ENCODE data around the gene PPFIA4.

DNA sequence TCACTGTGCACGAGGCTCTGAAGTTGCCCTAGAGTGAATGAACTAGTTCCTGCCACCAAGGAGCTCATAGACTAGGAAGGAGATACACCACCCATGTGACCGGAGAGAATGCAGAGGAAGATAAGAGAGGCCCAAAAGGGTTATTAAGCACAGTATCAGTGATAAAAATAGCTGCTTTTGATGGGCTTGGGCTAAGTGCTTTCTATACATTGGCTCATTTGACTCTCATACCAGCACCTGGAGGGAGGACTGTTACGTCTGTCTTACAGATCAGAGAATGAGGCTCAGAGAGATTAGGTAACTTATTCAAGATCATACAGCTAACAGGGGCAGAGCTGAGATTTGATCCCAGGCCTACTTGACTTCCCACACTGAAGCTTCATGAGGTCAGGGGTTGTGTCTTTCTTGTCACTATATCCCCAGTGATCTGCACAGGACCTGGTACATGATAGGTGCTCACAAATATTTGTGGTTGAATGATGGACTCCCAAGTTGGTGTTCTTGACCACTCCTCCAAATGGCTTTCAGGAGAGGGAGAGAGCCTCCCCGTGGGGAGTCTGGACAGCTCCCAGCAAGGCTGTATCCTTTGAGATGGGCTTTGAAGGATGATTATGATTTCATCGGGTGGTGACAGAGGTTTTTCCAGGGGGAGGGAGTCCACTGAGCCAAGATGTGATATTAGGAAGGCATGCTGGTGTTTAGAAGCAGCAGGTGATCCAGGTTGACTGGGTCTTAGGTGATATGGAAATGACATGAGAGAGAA is 14.4 kb downstream of the PPFIA4 start:
- TF ChIP-seq, protein P1, sequence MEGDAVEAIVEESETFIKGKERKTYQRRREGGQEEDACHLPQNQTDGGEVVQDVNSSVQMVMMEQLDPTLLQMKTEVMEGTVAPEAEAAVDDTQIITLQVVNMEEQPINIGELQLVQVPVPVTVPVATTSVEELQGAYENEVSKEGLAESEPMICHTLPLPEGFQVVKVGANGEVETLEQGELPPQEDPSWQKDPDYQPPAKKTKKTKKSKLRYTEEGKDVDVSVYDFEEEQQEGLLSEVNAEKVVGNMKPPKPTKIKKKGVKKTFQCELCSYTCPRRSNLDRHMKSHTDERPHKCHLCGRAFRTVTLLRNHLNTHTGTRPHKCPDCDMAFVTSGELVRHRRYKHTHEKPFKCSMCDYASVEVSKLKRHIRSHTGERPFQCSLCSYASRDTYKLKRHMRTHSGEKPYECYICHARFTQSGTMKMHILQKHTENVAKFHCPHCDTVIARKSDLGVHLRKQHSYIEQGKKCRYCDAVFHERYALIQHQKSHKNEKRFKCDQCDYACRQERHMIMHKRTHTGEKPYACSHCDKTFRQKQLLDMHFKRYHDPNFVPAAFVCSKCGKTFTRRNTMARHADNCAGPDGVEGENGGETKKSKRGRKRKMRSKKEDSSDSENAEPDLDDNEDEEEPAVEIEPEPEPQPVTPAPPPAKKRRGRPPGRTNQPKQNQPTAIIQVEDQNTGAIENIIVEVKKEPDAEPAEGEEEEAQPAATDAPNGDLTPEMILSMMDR (IDR thresholded peaks at IDR 0.05; ENCODE audit: low read depth, low read length) = no peak
- no peak for TF ChIP-seq EZH2phosphoT487 (IDR thresholded peaks at IDR 0.05; ENCODE audit: low read depth)

All from OCI-LY3 (cell line).